BLaER1 (cell line): Measurements from ENCODE around the gene FOXJ2.

Source experiments
- H3K27ac ChIP-seq: shearing (Covaris generic); formaldehyde crosslinking; 2 replicates; pipeline ENCODE4 v1.8.1; 2022
- H3K27me3 ChIP-seq: shearing (Covaris generic); formaldehyde crosslinking; 2 replicates; pipeline ENCODE4 v1.8.1; 2022
- H3K36me3 ChIP-seq: shearing (Covaris generic); formaldehyde crosslinking; 2 replicates; pipeline ENCODE4 v1.8.1; 2022
- H3K4me1 ChIP-seq: shearing (Covaris generic); formaldehyde crosslinking; 2 replicates; pipeline ENCODE4 v1.8.1; 2022
- H3K4me2 ChIP-seq: shearing (Covaris generic); formaldehyde crosslinking; 2 replicates; pipeline ENCODE4 v1.8.1; 2022
- H3K4me3 ChIP-seq: shearing (Covaris generic); formaldehyde crosslinking; 2 replicates; pipeline ENCODE4 v1.8.1; 2022
- H3K9ac ChIP-seq: shearing (Covaris generic); formaldehyde crosslinking; 2 replicates; pipeline ENCODE4 v1.8.1; 2022
- H3K9me3 ChIP-seq: shearing (Covaris generic); formaldehyde crosslinking; 2 replicates; pipeline ENCODE4 v1.8.1; 2022
- H4K20me1 ChIP-seq: shearing (Covaris generic); formaldehyde crosslinking; 2 replicates; pipeline ENCODE4 v1.8.1; 2022
- Cebpa-rat ChIP-seq: shearing (Covaris generic); IDR thresholded peaks from 2 replicates; pipeline ENCODE4 v1.8.1; 2022

The FOXJ2 gene

GRCh38 chr12:8031872-8032241 lies 659 bp upstream of the FOXJ2 start:
- peak overlapping the region; percentile 90 for H3K9ac ChIP-seq
- no peaks in the 10 kb centered on the region for H3K27me3 ChIP-seq
- H3K27ac ChIP-seq: peak overlapping the region; percentile 92
- peaks cover 11% of the 10 kb centered on the region; the same call in 1 of the 2 replicates for H4K20me1 ChIP-seq
- H3K36me3 ChIP-seq: no peaks in the 10 kb centered on the region
- peak overlapping the region; percentile 92 for H3K4me3 ChIP-seq
- peak overlapping the region; percentile 95 for H3K4me2 ChIP-seq
- peaks cover 83% of the 10 kb centered on the region for H3K4me1 ChIP-seq
- no peak for TF ChIP-seq Cebpa-rat
- H3K9me3 ChIP-seq: no peaks in the 10 kb centered on the region

- Histone ChIP-seq H3K27ac (peak overlapping the region; percentile 92), H3K27me3 (no peaks in the 10 kb centered on the region), H4K20me1 (peaks cover 22% of the 10 kb centered on the region; the same call in 1 of the 2 replicates), H3K9ac (peak overlapping the region; percentile 90), H3K4me1 (peaks cover 89% of the 10 kb centered on the region), H3K4me2 (peak overlapping the region; percentile 95), H3K9me3 (no peaks in the 10 kb centered on the region), H3K4me3 (peak overlapping the region; percentile 92), H3K36me3 (no peaks in the 10 kb centered on the region)
- no peak for TF ChIP-seq Cebpa-rat
Measured at GRCh38 chr12:8033153-8034044, 883 bp downstream of the FOXJ2 start.

GRCh38 chr12:8034802-8035201 lies 2.3 kb downstream of the FOXJ2 start:
- Histone ChIP-seq H4K20me1 (peaks cover 31% of the 10 kb centered on the region; the same call in 1 of the 2 replicates), H3K27me3 (no peaks in the 10 kb centered on the region), H3K9ac (peak overlapping the region; percentile 90; the same call in 1 of the 2 replicates), H3K4me3 (no peak overlapping the region), H3K36me3 (peaks cover 4% of the 10 kb centered on the region), H3K9me3 (no peaks in the 10 kb centered on the region), H3K4me1 (peaks cover 89% of the 10 kb centered on the region), H3K27ac (no peak overlapping the region), H3K4me2 (peak overlapping the region; percentile 95)
- TF ChIP-seq Cebpa-rat: no peak

GRCh38 chr12:8035440-8036010 lies 3.0 kb downstream of the FOXJ2 start:
- peaks cover 31% of the 10 kb centered on the region; the same call in 1 of the 2 replicates for H4K20me1 ChIP-seq
- 0 out of 2 replicates have a peak overlapping the region, but pooled peaks have one; percentile 27 for H3K27ac ChIP-seq
- no peak overlapping the region; the same call in 1 of the 2 replicates for H3K9ac ChIP-seq
- H3K27me3 ChIP-seq: no peaks in the 10 kb centered on the region
- peaks cover 82% of the 10 kb centered on the region for H3K4me1 ChIP-seq
- TF ChIP-seq Cebpa-rat: no peak
- H3K9me3 ChIP-seq: no peaks in the 10 kb centered on the region
- no peak overlapping the region for H3K4me3 ChIP-seq
- peaks cover 11% of the 10 kb centered on the region for H3K36me3 ChIP-seq
- peak overlapping the region; percentile 95 for H3K4me2 ChIP-seq

GRCh38 chr12:8036346-8036745 lies 3.8 kb downstream of the FOXJ2 start:
- Histone ChIP-seq H3K36me3 (peaks cover 19% of the 10 kb centered on the region), H3K9me3 (no peaks in the 10 kb centered on the region), H3K4me2 (peak overlapping the region; percentile 95), H4K20me1 (peaks cover 31% of the 10 kb centered on the region; the same call in 1 of the 2 replicates), H3K27ac (0 out of 2 replicates have a peak overlapping the region, but pooled peaks have one; percentile 61), H3K27me3 (no peaks in the 10 kb centered on the region), H3K4me3 (no peak overlapping the region), H3K9ac (no peak overlapping the region), H3K4me1 (peaks cover 73% of the 10 kb centered on the region)
- TF ChIP-seq Cebpa-rat: no peak

GRCh38 chr12:8037046-8037663 lies 4.6 kb downstream of the FOXJ2 start:
- Histone ChIP-seq H3K4me3 (peak overlapping the region; percentile 54), H4K20me1 (peaks cover 31% of the 10 kb centered on the region; the same call in 1 of the 2 replicates), H3K27ac (peak overlapping the region; percentile 61; the same call in 1 of the 2 replicates), H3K27me3 (no peaks in the 10 kb centered on the region), H3K36me3 (peaks cover 28% of the 10 kb centered on the region), H3K9me3 (no peaks in the 10 kb centered on the region), H3K4me2 (peak overlapping the region; percentile 95), H3K4me1 (peaks cover 67% of the 10 kb centered on the region), H3K9ac (no peak overlapping the region)
- no peak for TF ChIP-seq Cebpa-rat

- H4K20me1 ChIP-seq: peaks cover 31% of the 10 kb centered on the region; the same call in 1 of the 2 replicates
- peak overlapping the region; percentile 95 for H3K4me2 ChIP-seq
Measured at GRCh38 chr12:8037947-8038346, 5.4 kb downstream of the FOXJ2 start.

GRCh38 chr12:8038659-8039114 lies 6.2 kb downstream of the FOXJ2 start:
- Histone ChIP-seq H3K27me3 (no peaks in the 10 kb centered on the region), H3K4me1 (peaks cover 61% of the 10 kb centered on the region), H3K9ac (peak overlapping the region; percentile 55), H3K36me3 (peaks cover 41% of the 10 kb centered on the region), H3K4me3 (peak overlapping the region; percentile 54), H4K20me1 (peaks cover 29% of the 10 kb centered on the region; the same call in 1 of the 2 replicates), H3K27ac (peak overlapping the region; percentile 61), H3K4me2 (peak overlapping the region; percentile 95), H3K9me3 (no peaks in the 10 kb centered on the region)
- no peak for TF ChIP-seq Cebpa-rat

More at GRCh38 chr12:8037947-8038346, 5.4 kb downstream of the FOXJ2 start:
- Histone ChIP-seq H3K27me3 (no peaks in the 10 kb centered on the region), H3K4me1 (peaks cover 67% of the 10 kb centered on the region), H3K9ac (peak overlapping the region; percentile 55; the same call in 1 of the 2 replicates), H3K27ac (peak overlapping the region; percentile 61; the same call in 1 of the 2 replicates), H3K9me3 (no peaks in the 10 kb centered on the region), H3K4me3 (peak overlapping the region; percentile 54; the same call in 1 of the 2 replicates), H3K36me3 (peaks cover 35% of the 10 kb centered on the region)
- no peak for TF ChIP-seq Cebpa-rat

- H3K9me3 ChIP-seq: no peaks in the 10 kb centered on the region
- no peak for TF ChIP-seq Cebpa-rat
- no peak overlapping the region for H3K27ac ChIP-seq
- no peaks in the 10 kb centered on the region for H3K27me3 ChIP-seq
- H3K4me2 ChIP-seq: no peak overlapping the region
- H3K36me3 ChIP-seq: peaks cover 62% of the 10 kb centered on the region
- no peak overlapping the region for H3K9ac ChIP-seq
- peaks cover 20% of the 10 kb centered on the region; the same call in 1 of the 2 replicates for H4K20me1 ChIP-seq
- no peak overlapping the region for H3K4me3 ChIP-seq
- H3K4me1 ChIP-seq: peaks cover 40% of the 10 kb centered on the region
Measured at GRCh38 chr12:8040791-8041190, 8.3 kb downstream of the FOXJ2 start.
